ENCODE data around the gene SYNPO.

Gene SYNPO

GRCh38 chr5:150638053-150638444 is 2.4 kb upstream of the SYNPO start:
- no peak for TF ChIP-seq ZFX (IDR thresholded peaks at IDR 0.05)
- no peak for TF ChIP-seq CTCF (conservative IDR thresholded peaks at IDR 0.05)
- no peak overlapping the region for H3K27ac ChIP-seq

- TF ChIP-seq CTCF (conservative IDR thresholded peaks at IDR 0.05) (no peak), ZFX (IDR thresholded peaks at IDR 0.05) (no peak)
- H3K27ac ChIP-seq = no peak overlapping the region
These were observed 1.7 kb upstream of the SYNPO start for GRCh38 chr5:150638488-150639376.

- TF ChIP-seq ZFX (IDR thresholded peaks at IDR 0.05) = no peak
- no peak for TF ChIP-seq CTCF (conservative IDR thresholded peaks at IDR 0.05)
- no peak overlapping the region for H3K27ac ChIP-seq
These were observed 1.1 kb upstream of the SYNPO start for GRCh38 chr5:150639377-150639692.

GRCh38 chr5:150639751-150640150 is 709 bp upstream of the SYNPO start:
- TF ChIP-seq ZFX (IDR thresholded peaks at IDR 0.05) = no peak
- no peak overlapping the region for H3K27ac ChIP-seq

GRCh38 chr5:150641006-150641570 is 628 bp downstream of the SYNPO start:
- TF ChIP-seq ZFX (IDR thresholded peaks at IDR 0.05) (no peak), CTCF (conservative IDR thresholded peaks at IDR 0.05) (no peak)
- H3K27ac ChIP-seq = no peak overlapping the region

GRCh38 chr5:150641824-150642566 is 1.5 kb downstream of the SYNPO start:
- TF ChIP-seq ZFX (IDR thresholded peaks at IDR 0.05) (no peak), CTCF (conservative IDR thresholded peaks at IDR 0.05) (no peak)
- no peak overlapping the region for H3K27ac ChIP-seq

- H3K27ac ChIP-seq = no peak overlapping the region
- no peak for TF ChIP-seq ZFX (IDR thresholded peaks at IDR 0.05)
- no peak for TF ChIP-seq CTCF (conservative IDR thresholded peaks at IDR 0.05)
These were observed 2.1 kb downstream of the SYNPO start for GRCh38 chr5:150642567-150642927.
